ENCODE measurements around the gene APOL6.

The APOL6 gene

GRCh38 chr22:35648066-35649025, at the start of gene APOL6:
Gene APOL6 (plus strand): TSS chr22:35648446. CDS start chr22:35656426, 7,980 bp downstream.
- DNase-seq: peak; percentile 85

GRCh38 chr22:35599364-35599763, 48.9 kb upstream of the APOL6 start:
- no peak for DNase-seq

DNA sequence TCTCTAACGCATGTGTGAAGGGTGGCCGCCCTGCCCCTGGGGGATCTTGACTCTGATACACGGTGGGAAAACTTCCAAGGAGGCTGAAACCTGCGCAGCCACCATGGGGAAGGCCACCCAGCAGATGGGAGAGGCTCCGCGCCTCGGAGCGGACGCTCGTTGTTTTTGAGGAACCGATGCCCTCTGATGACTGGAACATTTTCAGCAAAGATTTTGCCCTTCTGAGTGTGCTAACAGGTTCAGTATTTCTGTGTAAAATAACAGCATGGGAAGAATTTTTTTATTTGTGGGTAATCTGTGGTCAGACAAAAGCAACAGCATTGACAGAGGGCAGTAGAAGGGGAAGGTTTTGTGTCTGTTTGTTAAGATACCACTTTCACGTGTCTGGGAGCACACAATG, 47.8 kb upstream of the APOL6 start:
- DNase-seq: no peak

GRCh38 chr22:35601013-35601580, 47.1 kb upstream of the APOL6 start:
- no peak for DNase-seq

GRCh38 chr22:35601743-35602615, 46.3 kb upstream of the APOL6 start:
- DNase-seq: peak; percentile 7

- no peak for DNase-seq
Observed at GRCh38 chr22:35604621-35605368, 43.5 kb upstream of the APOL6 start.

- DNase-seq: no peak
Observed at GRCh38 chr22:35605369-35605680, 42.9 kb upstream of the APOL6 start.

DNA sequence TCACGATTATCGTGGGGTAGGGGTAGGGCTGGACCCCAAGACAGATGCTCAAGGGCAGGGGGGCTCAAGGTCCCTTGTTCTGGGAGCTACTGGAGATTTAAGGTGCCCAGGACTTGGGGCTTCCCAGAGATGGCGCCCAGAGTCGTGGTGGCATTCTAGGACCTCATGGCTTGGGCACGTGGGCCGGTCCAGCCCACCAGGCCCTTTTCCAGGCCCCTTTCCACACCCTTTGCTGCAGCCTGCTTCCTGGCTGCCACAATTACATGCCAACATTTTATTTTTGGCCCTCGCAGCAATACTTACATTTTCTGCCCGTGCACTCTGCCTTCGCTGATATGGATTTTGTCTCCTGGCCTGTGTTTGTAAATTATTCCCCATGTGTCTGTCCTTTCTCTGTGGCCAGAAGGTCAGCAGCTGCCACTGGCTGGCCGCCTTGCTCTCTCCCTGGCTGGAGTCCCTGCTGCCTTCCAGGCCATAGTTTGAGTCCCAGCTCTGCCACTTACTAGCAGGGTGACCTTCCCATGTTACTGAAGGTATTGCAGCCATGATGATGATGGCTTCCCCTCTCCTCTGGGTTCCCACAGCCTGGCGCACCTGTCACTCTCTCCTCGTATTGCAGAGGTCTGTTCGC, 42.3 kb upstream of the APOL6 start:
- no peak for DNase-seq

DNA sequence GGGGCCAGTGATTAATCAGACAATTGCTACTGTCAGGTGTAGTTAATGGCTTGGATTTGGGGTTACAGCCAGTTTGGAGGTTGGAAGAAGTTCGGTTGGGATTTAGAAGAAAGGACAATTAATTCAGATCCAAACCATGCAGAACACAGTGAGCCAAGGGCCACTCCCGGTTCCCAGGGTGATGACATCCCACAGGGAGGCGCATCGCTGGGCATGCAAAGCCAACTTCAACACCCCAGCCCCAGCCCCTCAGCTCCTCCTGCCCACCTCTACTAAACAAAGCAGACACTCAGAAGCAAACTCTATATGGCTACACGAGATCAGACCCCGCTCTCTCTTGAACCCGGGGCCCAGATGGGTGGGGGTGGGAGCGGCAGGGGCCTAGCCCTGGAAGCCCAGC, 41.3 kb upstream of the APOL6 start:
- DNase-seq: no peak

DNA sequence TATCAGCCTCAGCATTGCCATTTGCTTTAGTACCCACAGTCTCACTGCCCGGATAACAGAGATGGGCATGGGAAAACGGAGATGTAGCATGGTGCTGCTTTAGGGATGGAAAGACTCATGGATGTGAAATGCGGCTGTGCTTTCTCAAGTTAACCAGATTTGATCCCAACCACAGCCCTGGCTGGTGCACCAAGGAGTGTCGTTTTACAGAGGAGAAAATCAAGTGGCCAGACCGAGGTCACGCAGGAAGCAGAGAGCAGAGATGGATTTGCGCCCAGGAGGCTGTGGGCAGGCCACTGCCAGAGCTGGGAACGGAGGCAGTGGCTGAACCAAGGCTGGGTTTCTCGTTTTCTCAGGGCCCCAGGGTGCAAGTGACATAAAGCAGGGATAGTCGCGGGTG, 40.2 kb upstream of the APOL6 start:
- no peak for DNase-seq

- DNase-seq: no peak
Observed at GRCh38 chr22:35609261-35609660, 39.0 kb upstream of the APOL6 start.

DNA sequence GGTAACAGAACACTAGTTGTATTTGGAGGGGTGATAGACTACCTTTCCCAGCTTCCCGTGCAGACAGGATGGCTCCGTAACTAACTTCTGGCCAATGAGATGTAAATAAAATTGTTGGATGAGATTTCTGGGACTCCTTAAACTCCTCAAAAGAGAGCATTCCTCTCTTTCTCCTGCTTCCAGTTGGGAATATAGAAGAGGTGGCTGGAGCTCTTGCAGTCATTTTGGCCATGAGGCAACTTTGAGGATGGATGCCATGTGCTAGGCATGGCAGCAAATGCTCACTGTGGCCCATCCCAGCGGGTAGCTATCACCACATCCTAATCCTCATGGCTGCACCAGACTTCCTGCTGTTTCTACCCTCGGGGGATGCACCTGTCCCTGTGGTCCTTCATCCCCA, 38.5 kb upstream of the APOL6 start:
- DNase-seq: no peak

GRCh38 chr22:35610741-35611140, 37.5 kb upstream of the APOL6 start:
- DNase-seq: no peak

GRCh38 chr22:35611200-35611890, 36.9 kb upstream of the APOL6 start:
- no peak for DNase-seq

- DNase-seq: no peak
Observed at GRCh38 chr22:35611891-35612576, 36.2 kb upstream of the APOL6 start.

- DNase-seq: no peak
Observed at GRCh38 chr22:35612903-35613302, 35.3 kb upstream of the APOL6 start.

GRCh38 chr22:35614404-35614803, 33.8 kb upstream of the APOL6 start:
- DNase-seq: no peak

DNA sequence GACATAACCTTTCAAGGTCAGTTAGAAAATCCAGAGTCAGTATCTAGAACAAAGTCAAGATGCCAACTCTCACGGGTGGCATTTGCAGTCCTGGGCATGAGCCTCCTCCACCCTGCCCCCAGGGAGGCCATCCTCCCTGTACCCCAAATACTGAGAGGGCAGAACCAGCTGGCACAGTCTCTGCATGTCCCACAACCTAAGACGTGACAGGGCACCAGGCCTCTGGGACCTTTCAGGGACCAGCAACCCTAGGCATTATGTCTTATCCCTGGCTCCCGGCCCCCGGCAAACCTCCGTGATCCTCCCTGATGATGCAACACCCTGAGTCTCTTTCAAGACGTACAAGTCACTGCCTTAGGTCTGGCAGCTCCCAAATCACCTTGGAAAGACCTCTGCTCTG, 33.1 kb upstream of the APOL6 start:
- no peak for DNase-seq

DNA sequence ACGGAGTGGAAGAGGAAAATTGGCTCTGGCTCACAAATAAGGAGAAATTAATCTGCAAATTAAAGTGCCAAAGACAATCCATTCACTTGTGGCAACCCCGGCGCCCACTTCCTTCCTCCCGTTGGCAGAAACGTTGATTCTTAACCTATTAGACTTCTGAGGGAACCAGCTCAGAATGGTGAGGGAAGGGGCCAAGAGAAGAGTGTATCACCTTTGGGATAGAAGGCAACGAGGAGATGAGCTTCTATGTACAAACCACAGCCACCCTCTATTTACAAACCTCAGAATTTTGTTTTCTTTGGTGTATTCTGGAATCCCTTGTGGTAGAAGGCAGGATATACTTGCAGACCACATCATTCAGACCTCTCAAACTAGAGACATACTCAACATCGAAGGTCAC, 32.2 kb upstream of the APOL6 start:
- no peak for DNase-seq

DNA sequence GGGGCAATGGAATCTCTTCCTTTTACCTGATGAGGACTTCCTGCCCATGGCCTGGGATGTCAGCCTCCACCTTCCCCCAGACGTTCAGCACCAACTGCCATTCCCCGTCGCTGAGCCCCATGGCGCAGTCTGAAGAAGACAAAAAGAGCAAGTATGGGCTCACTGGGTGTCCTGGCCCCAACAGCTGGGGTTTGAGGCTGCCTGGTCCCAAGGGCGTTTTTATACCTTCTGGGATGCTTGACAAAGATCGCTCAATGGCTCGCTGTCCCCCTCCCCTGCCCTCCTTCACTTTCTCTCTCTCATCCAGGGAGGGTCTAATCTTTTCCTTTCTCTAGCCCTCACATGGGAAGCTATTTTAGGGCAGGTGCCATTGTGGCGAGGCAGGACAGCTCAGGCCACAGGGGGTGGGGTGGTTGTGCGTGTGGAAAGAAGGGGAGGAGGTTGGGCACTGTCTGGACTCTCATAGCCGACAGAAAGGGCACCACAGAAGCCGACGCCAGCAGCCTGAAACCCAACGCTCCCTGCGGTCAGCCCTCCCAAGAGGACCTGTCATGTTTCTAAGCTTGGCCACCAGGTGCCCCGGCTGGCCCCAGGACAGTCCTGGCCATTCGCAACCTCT, 31.0 kb upstream of the APOL6 start, which contains the start of gene MB:
Gene MB, minus strand, starts transcription at position 193 of the 619 bp plus-strand sequence. Its CDS starts 72 bp downstream, at position 121.
- no peak for DNase-seq

All from CD4-positive, alpha-beta T cell treated with Interleukin-17A for 1 hour (primary cell).